IPS-18a (cell line): ENCODE data around the gene SPRED3.

ENCODE experiments used
- H3K27ac ChIP-seq: one replicate; pipeline ENCODE4 v1.5.1; 2013; ENCODE audit warnings: low read length
- H3K27me3 ChIP-seq: one replicate; pipeline ENCODE4 v1.6.1; 2013; ENCODE audit warnings: mild to moderate bottlenecking, low read length; ENCODE audit not compliant: control insufficient read depth, insufficient read depth
- H3K36me3 ChIP-seq: one replicate; pipeline ENCODE4 v1.6.1; 2013; ENCODE audit warnings: low read depth, low read length; ENCODE audit not compliant: control insufficient read depth
- H3K4me1 ChIP-seq: one replicate; pipeline ENCODE4 v1.6.1; 2013; ENCODE audit warnings: low read depth, low read length; ENCODE audit not compliant: control insufficient read depth
- H3K4me3 ChIP-seq: one replicate; pipeline ENCODE4 v1.5.1; 2013; ENCODE audit warnings: low read length
- H3K9ac ChIP-seq: one replicate; pipeline ENCODE4 v1.6.1; 2013; ENCODE audit warnings: mild to moderate bottlenecking, low read length, moderate library complexity
- H3K9me3 ChIP-seq: one replicate; pipeline ENCODE4 v1.6.1; 2013; ENCODE audit warnings: low read depth, low read length; ENCODE audit not compliant: control insufficient read depth

SPRED3 gene

DNA sequence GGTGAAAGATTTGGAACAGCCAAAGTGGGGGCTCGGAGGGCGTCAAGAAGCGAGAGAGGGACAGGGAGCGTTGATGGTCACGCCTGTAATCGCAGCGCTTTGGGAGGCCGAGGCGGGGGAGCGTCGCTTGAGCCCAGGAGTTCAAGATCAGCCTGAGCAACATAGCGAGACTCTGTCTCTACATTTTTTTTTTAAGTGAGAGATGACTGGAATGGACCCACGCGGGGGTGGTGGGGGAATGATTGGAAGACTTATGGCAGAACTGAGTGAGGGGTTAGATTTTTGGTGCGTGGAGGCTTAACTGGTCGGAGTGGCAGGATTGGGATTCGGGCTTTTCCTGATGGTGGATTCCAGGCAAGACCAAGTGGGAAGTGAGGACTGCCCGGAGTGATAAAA, 13.4 kb upstream of the SPRED3 start:
- peaks cover 4% of the 10 kb centered on the region for H3K4me1 ChIP-seq
- no peaks in the 10 kb centered on the region for H3K27me3 ChIP-seq
- H3K9ac ChIP-seq, result peak overlapping the region; percentile 93
- peaks cover 12% of the 10 kb centered on the region for H3K36me3 ChIP-seq
- no peaks in the 10 kb centered on the region for H3K9me3 ChIP-seq
- peak overlapping the region; percentile 69 for H3K27ac ChIP-seq
- peak overlapping the region; percentile 88 for H3K4me3 ChIP-seq

DNA sequence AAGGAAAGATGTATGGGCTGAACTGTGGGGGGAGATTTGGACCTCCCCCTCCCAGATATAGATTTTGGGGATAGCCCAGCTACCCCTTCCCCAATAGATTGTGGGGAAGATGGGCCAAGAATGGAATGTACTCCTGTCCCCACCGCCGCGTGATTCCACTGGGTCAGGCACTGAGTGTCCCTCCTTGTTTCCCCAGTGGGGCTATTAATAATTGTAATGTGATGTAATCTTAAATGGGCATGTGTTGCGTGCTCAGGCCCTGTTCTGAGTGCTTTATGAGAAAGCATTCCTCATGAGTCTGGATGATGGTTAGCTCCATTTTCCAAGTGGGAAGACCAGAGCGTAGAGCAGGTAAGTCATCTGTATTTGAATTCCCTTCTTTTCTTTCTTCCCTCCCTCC, 12.7 kb upstream of the SPRED3 start:
- Histone ChIP-seq H3K4me3 (peak overlapping the region; percentile 88), H3K36me3 (peaks cover 14% of the 10 kb centered on the region), H3K9ac (peak overlapping the region; percentile 93), H3K4me1 (peaks cover 4% of the 10 kb centered on the region), H3K9me3 (no peaks in the 10 kb centered on the region), H3K27me3 (no peaks in the 10 kb centered on the region), H3K27ac (no peak overlapping the region)

- peaks cover 4% of the 10 kb centered on the region for H3K4me1 ChIP-seq
- peaks cover 22% of the 10 kb centered on the region for H3K36me3 ChIP-seq
- no peaks in the 10 kb centered on the region for H3K9me3 ChIP-seq
- no peak overlapping the region for H3K4me3 ChIP-seq
- no peak overlapping the region for H3K27ac ChIP-seq
- no peak overlapping the region for H3K9ac ChIP-seq
- no peaks in the 10 kb centered on the region for H3K27me3 ChIP-seq
Measured at GRCh38 chr19:38376576-38376975, 11.9 kb upstream of the SPRED3 start.

GRCh38 chr19:38377052-38377451, 11.4 kb upstream of the SPRED3 start:
- Histone ChIP-seq H3K4me1 (peaks cover 4% of the 10 kb centered on the region), H3K9me3 (no peaks in the 10 kb centered on the region), H3K27ac (no peak overlapping the region), H3K27me3 (no peaks in the 10 kb centered on the region), H3K36me3 (peaks cover 27% of the 10 kb centered on the region), H3K4me3 (no peak overlapping the region), H3K9ac (no peak overlapping the region)

- Histone ChIP-seq H3K27ac (no peak overlapping the region), H3K9ac (no peak overlapping the region), H3K36me3 (peaks cover 44% of the 10 kb centered on the region)
Measured at GRCh38 chr19:38378866-38379265, 9.6 kb upstream of the SPRED3 start.

GRCh38 chr19:38381138-38381537, 7.4 kb upstream of the SPRED3 start:
- no peaks in the 10 kb centered on the region for H3K4me1 ChIP-seq
- no peak overlapping the region for H3K4me3 ChIP-seq
- no peak overlapping the region for H3K9ac ChIP-seq
- no peak overlapping the region for H3K27ac ChIP-seq
- peaks cover 46% of the 10 kb centered on the region for H3K36me3 ChIP-seq
- H3K27me3 ChIP-seq, result no peaks in the 10 kb centered on the region
- no peaks in the 10 kb centered on the region for H3K9me3 ChIP-seq

More at GRCh38 chr19:38378866-38379265, 9.6 kb upstream of the SPRED3 start:
- Histone ChIP-seq H3K9me3 (no peaks in the 10 kb centered on the region), H3K4me3 (no peak overlapping the region), H3K4me1 (peaks cover 4% of the 10 kb centered on the region), H3K27me3 (no peaks in the 10 kb centered on the region)

- Histone ChIP-seq H3K4me1 (no peaks in the 10 kb centered on the region), H3K9ac (no peak overlapping the region), H3K9me3 (no peaks in the 10 kb centered on the region), H3K4me3 (no peak overlapping the region), H3K27ac (no peak overlapping the region), H3K36me3 (peaks cover 42% of the 10 kb centered on the region), H3K27me3 (no peaks in the 10 kb centered on the region)
Measured at GRCh38 chr19:38383184-38383583, 5.3 kb upstream of the SPRED3 start.

GRCh38 chr19:38383743-38384142, 4.8 kb upstream of the SPRED3 start:
- H3K36me3 ChIP-seq, result peaks cover 41% of the 10 kb centered on the region
- H3K9me3 ChIP-seq, result no peaks in the 10 kb centered on the region
- H3K27ac ChIP-seq, result no peak overlapping the region

GRCh38 chr19:38384209-38385027, 4.1 kb upstream of the SPRED3 start:
- Histone ChIP-seq H3K9me3 (no peaks in the 10 kb centered on the region), H3K4me1 (no peaks in the 10 kb centered on the region), H3K4me3 (no peak overlapping the region), H3K27ac (no peak overlapping the region), H3K27me3 (no peaks in the 10 kb centered on the region), H3K9ac (no peak overlapping the region), H3K36me3 (peaks cover 35% of the 10 kb centered on the region)

More at GRCh38 chr19:38383743-38384142, 4.8 kb upstream of the SPRED3 start:
- Histone ChIP-seq H3K9ac (no peak overlapping the region), H3K27me3 (no peaks in the 10 kb centered on the region), H3K4me1 (no peaks in the 10 kb centered on the region), H3K4me3 (no peak overlapping the region)

GRCh38 chr19:38385057-38385803, 3.3 kb upstream of the SPRED3 start:
- Histone ChIP-seq H3K9ac (no peak overlapping the region), H3K9me3 (no peaks in the 10 kb centered on the region), H3K27me3 (no peaks in the 10 kb centered on the region), H3K36me3 (peaks cover 34% of the 10 kb centered on the region), H3K27ac (no peak overlapping the region), H3K4me3 (no peak overlapping the region), H3K4me1 (peaks cover 3% of the 10 kb centered on the region)

DNA sequence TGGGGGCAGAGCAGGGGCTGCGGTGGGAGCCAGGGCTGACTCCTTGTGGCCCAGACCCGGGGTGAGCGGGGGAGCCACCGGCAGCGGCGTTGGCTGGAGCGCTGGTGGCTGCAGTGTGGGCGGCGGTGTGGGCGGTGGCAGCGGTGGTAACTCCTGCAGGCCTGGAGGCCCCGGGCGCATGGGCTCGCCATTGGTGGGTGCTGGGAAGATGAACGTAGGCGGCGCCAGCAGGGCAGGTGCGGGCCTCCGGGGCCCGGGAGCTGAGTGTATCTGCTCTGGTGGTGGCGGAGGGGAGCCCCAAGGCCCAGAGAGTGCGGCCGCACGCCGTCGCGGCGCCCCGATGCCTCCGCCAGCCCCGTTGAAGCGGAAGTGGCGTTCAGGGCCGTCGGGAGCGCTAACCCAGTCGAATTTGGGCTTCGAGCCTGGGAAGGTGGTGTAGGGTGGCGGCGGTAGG, 2.7 kb upstream of the SPRED3 start:
- Histone ChIP-seq H3K27me3 (no peaks in the 10 kb centered on the region), H3K9ac (no peak overlapping the region), H3K36me3 (peaks cover 31% of the 10 kb centered on the region), H3K9me3 (no peaks in the 10 kb centered on the region), H3K4me1 (peaks cover 3% of the 10 kb centered on the region), H3K4me3 (no peak overlapping the region), H3K27ac (no peak overlapping the region)
